Rectal smooth muscle tissue (tissue), 1 donor: ENCODE measurements around the gene SOCS2.

Experiments used
- H3K27ac ChIP-seq: one replicate; pipeline ENCODE4 v1.7.0; 2013; ENCODE audit warnings: low read depth, low read length, inconsistent platforms
- H3K27me3 ChIP-seq: one replicate; pipeline ENCODE4 v1.7.0; 2013; ENCODE audit warnings: low read length; ENCODE audit not compliant: control insufficient read depth, insufficient read depth
- H3K36me3 ChIP-seq: one replicate; pipeline ENCODE4 v1.7.0; 2013; ENCODE audit warnings: low read length; ENCODE audit not compliant: control insufficient read depth, insufficient read depth
- H3K4me1 ChIP-seq: one replicate; pipeline ENCODE4 v1.7.0; 2013; ENCODE audit warnings: low read length; ENCODE audit not compliant: control insufficient read depth, insufficient read depth
- H3K4me3 ChIP-seq: one replicate; pipeline ENCODE4 v1.7.0; 2013; ENCODE audit warnings: low read length
- H3K9ac ChIP-seq: one replicate; pipeline ENCODE4 v1.7.0; 2013; ENCODE audit warnings: low read length

SOCS2 gene

DNA sequence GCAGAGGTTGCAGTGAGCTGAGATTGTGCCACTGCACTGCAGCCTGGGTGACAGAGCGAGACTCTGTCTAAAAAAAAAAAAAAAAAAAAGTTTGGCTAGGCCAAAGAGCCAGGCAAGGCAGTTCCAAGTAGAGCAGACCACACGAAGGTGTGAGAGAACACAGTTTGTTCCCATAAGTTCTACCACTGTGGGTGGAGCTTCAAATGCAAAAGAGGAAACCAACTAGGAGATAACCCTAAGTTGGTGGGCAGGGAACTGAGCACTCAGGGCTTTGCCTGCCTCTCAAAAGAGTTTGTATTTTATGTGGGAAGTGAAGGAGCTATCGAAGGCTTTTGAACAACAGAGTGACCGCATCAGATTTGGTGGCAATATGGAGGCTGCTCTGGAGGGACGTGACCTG is 15.1 kb downstream of the SOCS2 start:
- H3K9ac ChIP-seq = no peak overlapping the region
- no peak overlapping the region for H3K4me3 ChIP-seq
- H3K36me3 ChIP-seq = no peaks in the 10 kb centered on the region
- no peaks in the 10 kb centered on the region for H3K27me3 ChIP-seq
- no peaks in the 10 kb centered on the region for H3K4me1 ChIP-seq
- no peak overlapping the region for H3K27ac ChIP-seq

DNA sequence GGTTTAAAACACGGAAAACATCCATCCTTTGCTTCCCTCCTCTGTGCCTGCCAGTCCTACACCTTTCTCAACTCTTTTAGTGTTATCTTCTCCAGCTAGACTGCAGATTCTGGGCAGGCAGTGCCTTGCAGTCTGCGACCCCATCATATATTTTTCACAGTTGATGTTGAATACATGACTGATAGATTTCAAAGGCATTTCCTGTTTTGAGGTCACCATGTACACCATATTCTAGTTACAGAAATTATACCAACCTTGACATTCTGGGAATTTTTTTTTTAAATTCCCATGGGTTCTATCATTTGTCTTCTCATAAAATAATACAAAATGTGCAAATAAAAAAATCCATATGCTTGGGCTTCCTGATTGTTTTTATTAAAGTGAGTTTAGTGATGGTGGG is 16.6 kb downstream of the SOCS2 start:
- no peaks in the 10 kb centered on the region for H3K4me1 ChIP-seq
- H3K9ac ChIP-seq = no peak overlapping the region
- no peak overlapping the region for H3K27ac ChIP-seq
- no peaks in the 10 kb centered on the region for H3K36me3 ChIP-seq
- H3K27me3 ChIP-seq = no peaks in the 10 kb centered on the region
- no peak overlapping the region for H3K4me3 ChIP-seq

DNA sequence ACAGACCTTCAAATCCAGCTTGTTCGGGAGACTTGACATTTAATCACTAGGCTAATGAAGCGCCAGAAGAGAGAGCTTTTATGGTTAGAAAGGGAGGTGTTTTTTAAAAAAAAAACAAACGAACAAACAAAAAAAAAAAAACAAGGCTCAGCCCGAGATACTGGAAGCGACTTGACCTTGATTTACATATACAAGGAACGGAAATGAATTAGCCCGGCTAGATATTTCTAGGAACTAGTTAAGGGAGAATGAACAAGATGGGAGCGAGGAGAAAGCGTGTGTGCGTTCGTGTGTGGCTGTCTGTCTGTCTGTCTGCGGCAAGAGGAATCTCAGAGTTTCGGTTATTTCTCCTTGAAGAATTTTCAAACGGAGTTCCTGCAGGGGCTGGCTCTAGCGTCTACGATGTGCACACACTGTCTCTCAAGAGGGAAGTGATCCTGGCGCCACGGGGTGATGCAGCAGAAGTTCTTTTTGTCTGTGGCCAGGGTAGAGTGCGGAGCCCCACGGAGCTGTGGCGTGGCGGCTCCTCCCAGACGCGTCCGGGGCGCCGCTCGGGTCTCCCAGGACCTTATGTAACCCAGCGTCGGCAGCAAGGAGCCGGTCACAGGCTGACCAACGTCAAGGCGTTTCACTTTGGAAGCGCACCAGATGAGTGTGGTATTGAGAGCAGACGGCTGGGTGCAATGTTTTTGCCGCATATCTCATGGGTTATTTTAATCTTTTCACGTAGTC is 18.8 kb downstream of the SOCS2 start:
- H3K27me3 ChIP-seq = no peaks in the 10 kb centered on the region
- no peaks in the 10 kb centered on the region for H3K36me3 ChIP-seq
- peak overlapping the region; percentile 80 for H3K4me3 ChIP-seq
- no peak overlapping the region for H3K9ac ChIP-seq
- peaks cover 2% of the 10 kb centered on the region for H3K4me1 ChIP-seq
- peak overlapping the region; percentile 78 for H3K27ac ChIP-seq

DNA sequence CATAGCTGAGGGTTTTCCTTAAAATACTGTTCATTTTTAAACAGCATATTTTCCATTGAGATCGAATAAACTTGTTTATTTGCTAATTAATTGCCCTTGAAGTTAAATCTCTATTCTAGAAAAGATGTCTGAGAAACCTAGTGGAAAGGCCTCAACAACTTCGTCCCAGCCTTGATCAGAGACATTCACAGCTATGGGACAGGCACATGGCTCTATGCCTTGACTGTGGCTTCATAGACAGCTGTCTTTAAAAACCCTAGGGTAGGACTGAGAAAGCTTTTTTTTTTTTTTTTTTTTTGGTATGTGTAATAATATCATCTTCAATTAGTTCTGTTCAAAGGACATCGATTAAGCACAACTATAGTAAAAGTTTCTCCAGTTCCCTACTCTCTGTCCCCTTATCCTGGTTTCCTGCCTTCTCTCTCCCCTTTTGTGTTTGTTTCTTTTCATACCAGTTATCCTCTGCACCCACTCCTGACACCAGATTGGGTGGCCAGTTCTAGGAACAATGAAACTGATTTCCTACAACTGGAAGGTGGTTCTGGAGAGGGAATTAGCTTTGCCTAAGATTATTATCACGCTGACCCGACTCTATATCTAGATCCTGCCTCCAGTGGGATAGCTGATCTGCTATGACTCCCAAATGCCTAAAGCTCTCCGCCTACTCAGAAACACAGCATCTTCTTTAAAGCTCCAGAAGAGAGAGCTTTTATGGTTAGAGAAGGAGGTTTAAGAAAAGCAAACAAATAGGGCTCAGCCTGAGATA is 20.3 kb downstream of the SOCS2 start:
- H3K36me3 ChIP-seq = no peaks in the 10 kb centered on the region
- peak overlapping the region; percentile 78 for H3K27ac ChIP-seq
- H3K9ac ChIP-seq = no peak overlapping the region
- H3K4me3 ChIP-seq = no peak overlapping the region
- H3K27me3 ChIP-seq = no peaks in the 10 kb centered on the region
- H3K4me1 ChIP-seq = peaks cover 2% of the 10 kb centered on the region

DNA sequence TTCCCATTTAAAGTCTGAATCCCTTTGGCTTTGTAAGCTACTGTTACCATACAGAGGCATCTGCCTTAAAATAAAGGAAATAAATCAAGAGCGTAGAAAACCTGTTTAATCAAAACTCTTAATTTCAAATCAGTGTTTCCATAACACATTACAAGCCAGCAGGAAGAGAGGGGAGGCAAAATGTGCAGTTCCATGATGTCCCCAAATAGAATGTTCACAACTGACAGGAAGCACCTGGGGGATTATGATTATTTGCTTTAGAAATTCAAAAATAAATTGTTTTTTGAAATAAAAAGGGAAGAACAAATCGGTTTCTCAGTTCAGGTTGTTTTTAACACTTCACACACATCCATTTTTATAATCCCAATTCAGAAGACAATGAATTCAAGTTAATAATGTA is 21.4 kb downstream of the SOCS2 start:
- Histone ChIP-seq H3K4me1 (peaks cover 2% of the 10 kb centered on the region), H3K27me3 (no peaks in the 10 kb centered on the region), H3K27ac (peak overlapping the region; percentile 21), H3K4me3 (no peak overlapping the region), H3K9ac (no peak overlapping the region), H3K36me3 (no peaks in the 10 kb centered on the region)

DNA sequence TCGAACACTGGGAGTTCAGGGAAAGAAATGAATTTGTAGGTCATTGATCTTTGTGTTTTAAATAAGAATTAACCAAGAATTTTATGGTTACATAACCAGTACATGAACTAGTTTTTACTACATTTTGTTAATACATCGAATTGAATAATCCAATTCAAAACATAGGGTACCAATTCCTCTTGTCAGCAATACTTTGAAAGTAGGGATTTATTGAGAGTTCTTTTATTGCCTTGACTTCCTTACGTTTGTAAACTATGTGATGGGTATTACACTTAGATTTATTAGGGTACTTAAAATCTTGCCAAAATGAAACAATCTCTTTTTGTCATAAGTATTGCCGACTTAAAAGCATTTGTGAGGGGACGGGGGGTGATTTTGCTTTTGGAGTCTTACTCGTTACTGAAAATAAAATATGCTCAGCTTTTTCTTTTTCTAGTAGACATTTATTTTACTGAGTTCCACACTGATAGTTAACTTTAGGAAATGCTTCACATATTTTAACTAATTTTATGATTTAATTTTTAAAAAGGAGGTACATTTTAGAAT is 22.4 kb downstream of the SOCS2 start:
- Histone ChIP-seq H3K4me3 (no peak overlapping the region), H3K9ac (no peak overlapping the region), H3K4me1 (peaks cover 2% of the 10 kb centered on the region), H3K27me3 (no peaks in the 10 kb centered on the region), H3K36me3 (no peaks in the 10 kb centered on the region), H3K27ac (peak overlapping the region; percentile 21)

DNA sequence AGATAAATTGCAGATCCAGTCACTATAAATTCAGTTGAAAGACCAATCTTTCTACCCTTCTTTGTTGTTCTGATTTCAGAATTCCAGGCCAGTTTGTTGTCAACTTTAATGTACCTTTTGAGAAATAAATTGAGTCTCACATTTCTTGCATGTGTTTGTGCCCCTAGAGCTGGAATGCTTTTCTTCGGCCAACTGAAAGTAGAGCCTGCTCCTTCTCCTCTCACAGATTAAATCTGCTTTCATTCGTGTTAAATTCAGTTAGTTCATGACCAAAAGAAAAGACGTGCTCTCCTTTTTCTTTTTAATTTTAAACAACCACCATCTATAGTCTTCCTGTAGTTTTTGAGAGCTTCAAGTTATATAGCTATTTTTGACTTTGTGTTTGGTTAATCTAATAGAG is 22.9 kb downstream of the SOCS2 start:
- Histone ChIP-seq H3K36me3 (no peaks in the 10 kb centered on the region), H3K4me1 (peaks cover 2% of the 10 kb centered on the region), H3K27me3 (no peaks in the 10 kb centered on the region), H3K27ac (peak overlapping the region; percentile 28), H3K9ac (no peak overlapping the region), H3K4me3 (no peak overlapping the region)

DNA sequence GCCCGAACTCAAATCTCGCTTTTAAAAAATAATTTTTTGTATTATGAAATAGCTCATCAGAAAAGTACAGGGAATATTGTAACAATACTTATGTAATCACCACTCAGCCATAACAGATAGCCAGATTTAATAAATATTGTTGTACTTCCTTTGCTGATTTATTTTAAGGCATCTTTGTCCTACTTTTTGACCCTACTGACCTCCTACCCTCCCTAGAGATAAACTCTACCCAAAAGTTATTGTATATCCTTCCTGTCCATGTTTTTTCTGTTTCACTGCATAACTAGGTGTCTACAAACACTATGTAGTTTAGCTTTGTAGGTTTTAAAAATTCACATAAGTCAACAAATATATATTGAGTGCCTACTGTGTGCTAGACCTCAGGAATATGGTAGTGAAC is 25.1 kb downstream of the SOCS2 start:
- Histone ChIP-seq H3K4me3 (no peak overlapping the region), H3K9ac (no peak overlapping the region), H3K27ac (no peak overlapping the region), H3K36me3 (no peaks in the 10 kb centered on the region), H3K4me1 (peaks cover 2% of the 10 kb centered on the region), H3K27me3 (no peaks in the 10 kb centered on the region)

DNA sequence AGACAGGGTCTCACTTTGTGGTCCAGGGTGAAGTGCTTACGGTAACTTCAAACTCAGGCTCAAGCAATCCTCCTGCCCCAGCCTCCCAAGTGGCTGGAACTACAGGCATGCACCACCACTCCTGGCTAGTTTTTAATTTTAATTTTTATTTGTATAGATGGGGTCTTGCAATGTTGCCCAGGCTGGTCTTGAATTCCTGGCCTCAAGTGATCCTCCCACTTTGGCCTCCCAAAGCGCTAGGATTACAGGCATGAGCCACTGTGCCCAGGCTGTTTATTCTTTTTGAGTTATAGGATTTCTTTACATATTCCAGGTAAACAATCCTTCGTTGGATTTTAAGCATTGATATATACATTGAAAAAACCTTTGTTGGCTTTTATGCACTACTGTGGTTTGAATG is 26.7 kb downstream of the SOCS2 start:
- Histone ChIP-seq H3K27ac (no peak overlapping the region), H3K9ac (no peak overlapping the region), H3K4me1 (peaks cover 10% of the 10 kb centered on the region), H3K27me3 (no peaks in the 10 kb centered on the region), H3K36me3 (no peaks in the 10 kb centered on the region), H3K4me3 (no peak overlapping the region)

DNA sequence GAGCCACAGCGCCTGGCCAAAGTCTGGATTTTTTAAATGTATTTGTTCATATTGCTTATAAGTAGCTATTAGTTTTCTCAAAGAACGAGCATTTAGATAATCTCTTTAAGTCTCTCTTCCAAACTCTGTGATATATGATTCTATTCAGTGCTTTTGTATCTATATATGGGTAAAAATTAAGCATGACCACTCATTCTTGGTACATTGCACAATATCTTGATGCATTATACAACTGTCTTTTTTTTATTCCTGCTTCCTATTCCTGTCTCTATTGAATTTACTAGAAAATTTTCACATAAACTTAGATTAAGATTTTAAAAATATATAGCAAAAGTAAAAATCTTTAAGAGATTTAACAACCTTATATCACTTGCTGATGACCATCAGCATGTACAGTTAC is 29.1 kb downstream of the SOCS2 start:
- Histone ChIP-seq H3K36me3 (no peaks in the 10 kb centered on the region), H3K27me3 (no peaks in the 10 kb centered on the region), H3K9ac (no peak overlapping the region), H3K27ac (no peak overlapping the region), H3K4me3 (no peak overlapping the region), H3K4me1 (peaks cover 8% of the 10 kb centered on the region)

DNA sequence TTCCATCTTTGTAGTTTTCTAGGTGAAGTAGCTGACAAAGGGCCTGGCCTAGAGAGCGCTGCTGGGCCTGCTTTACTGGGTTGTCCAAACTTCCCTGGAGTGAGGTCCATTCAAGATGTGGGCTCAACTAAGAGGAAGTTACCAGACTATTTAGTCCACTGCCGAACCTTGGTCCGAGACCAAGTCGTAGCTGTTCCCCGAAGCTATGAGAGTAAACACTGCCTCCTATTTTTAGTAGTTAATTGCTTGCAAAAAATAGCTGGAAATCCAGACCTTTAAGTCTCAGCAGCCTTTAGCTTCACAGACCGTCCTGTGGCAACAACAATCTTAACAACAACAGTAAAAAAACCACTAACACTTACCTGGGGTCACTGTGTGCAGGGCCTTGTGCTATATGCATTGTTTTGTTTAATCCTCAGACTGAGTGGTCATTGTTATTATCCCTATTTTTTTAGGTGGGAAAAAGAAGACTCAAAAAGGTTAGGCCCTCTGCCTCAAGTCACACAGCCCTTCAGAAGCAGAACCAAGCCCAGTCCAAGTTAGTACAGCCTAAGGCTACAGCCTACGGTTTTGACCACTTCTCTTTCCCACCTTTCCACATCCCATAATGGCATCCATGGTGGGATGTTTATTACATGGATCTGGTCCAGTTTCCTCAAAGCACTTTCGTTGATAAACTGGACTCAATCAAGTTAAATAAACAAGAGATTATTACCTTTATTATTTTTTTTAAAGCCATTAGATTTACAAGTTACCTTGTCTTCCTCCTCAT is 30.6 kb downstream of the SOCS2 start:
- H3K27ac ChIP-seq = no peak overlapping the region
- H3K9ac ChIP-seq = no peak overlapping the region
- H3K36me3 ChIP-seq = no peaks in the 10 kb centered on the region
- no peak overlapping the region for H3K4me3 ChIP-seq
- H3K4me1 ChIP-seq = peaks cover 8% of the 10 kb centered on the region
- no peaks in the 10 kb centered on the region for H3K27me3 ChIP-seq

DNA sequence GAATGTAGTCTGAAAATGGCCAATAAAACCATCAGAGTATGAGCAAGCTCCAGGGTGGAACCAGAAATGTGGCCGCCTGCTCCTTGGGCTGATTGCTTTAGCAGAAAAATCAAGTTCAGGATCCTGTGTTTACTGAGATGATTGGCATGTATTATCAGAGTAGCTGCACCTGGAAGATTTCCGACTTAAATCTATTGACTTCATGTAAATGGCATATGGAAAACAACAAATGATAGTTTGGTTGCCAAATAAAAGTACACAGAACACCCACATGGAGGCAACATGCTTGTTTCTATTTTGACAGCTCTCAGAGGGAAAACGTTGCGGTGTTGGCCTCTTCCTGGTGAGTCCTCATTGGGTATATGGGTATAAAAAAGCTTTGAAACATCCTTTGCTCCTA is 31.3 kb downstream of the SOCS2 start:
- peaks cover 8% of the 10 kb centered on the region for H3K4me1 ChIP-seq
- no peak overlapping the region for H3K4me3 ChIP-seq
- no peaks in the 10 kb centered on the region for H3K36me3 ChIP-seq
- no peak overlapping the region for H3K9ac ChIP-seq
- no peak overlapping the region for H3K27ac ChIP-seq
- no peaks in the 10 kb centered on the region for H3K27me3 ChIP-seq
